ENCODE results near the gene USP34.
"Not testable (repeated sequence)": the region's sequence is repeated elsewhere in the genome, so short reads cannot be mapped to it uniquely, and the experiment has no call there.

USP34 gene

DNA sequence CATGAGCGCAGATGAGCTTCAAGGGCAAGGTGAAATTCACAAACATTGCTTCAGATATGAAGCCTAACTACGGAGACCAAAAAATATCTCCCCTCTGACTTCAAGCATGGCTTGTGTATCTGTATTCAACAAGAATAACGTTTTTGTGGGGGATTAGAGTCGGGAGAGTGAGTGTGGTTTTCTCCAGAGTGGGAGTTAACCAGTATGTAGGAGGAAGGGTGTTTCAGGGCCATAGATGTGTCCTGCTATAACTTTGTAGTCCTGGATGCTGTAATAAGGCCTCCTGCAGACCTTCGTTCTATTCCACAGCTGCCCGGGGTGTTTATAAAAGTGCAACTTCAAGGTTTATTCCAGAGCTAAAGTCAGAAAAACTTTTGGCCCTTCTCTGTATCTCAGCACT, 321.8 kb downstream of the USP34 start:
- no peak for DNase-seq (ENCODE audit: low spot score)

DNA sequence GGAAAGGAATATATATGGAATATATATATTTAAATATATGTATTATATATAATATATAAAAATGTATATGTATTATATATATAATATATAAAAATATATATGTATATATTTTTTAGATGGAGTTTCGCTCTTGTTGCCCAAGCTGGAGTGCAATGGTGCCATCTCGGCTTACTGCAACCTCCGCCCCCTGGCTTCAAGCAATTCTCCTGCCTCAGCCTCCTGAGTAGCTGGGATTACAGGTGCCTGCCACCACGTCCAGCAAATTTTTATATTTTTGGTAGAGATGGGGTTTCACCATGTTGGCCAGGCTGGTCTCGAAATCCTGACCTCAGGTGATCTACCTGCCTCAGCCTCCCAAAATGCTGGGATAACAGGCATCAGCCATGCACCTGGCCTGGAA, 322.8 kb downstream of the USP34 start:
- not testable (repeated sequence) for DNase-seq (ENCODE audit: low spot score)

DNA sequence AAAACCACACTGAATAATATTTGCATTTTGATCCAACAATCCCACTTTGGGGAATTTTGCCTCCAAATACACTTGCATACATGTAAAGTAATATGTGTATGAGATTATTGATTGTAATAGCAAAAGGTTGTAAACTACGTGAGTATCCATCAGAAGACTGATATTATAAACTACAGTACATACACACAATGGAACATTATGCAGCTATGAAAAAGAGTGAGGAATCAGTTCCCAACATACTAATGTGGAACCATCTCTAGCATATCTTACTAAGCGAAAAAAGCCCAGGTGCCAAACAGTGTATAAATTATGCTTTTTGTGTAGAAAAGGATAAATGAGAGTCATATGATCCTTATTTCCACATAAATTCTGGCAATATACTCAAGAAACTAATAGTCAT, 324.9 kb downstream of the USP34 start:
- no peak for DNase-seq (ENCODE audit: low spot score)

DNA sequence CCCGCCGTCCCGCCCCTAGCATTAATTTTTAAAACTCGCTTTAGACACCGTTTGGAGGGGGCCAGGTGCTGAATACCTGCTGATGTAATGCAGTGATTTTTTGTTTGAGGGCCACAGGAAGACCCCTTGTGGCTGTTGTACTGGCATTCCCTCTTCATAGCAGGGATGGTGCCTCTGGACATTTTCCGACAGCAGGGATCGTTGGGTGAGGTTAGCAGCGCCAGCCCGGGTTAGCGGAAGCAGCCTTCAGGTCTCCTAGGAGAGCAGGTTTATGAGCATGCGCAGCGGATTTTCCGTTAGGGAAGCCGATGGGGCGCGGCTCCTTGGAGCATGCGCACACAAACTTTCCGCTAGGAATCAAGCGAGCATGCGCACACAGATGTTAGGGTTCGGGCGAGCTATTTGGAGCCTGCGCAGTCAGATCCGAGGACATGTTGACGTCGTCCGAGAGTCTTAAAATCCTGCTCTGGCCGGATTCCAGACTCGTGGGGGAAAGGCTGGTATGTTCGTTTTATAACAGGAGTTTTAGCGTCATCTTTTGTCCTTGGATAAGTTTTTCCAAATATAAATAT, 326.1 kb downstream of the USP34 start:
- peak; percentile 99 for DNase-seq (ENCODE audit: low spot score)

DNA sequence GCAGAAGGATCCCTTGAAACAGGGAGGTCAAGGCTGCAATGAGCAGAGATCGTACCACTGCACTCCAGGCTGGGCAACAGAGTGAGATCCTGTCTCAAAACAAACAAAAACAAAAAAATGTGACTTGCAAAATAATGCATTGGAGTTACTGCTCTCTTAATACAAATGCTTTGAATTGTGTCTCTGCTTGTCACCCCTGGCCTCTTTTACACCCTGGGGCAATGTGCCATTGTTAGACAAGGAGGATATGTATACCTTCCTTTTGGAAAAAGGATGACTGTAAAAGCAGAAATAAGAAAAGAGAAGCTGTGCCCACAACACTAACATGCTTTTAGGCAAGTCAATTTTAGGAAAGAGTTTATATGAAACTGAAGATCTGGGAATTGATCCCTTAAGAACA, 329.7 kb downstream of the USP34 start:
- no peak for DNase-seq (ENCODE audit: low spot score)

DNA sequence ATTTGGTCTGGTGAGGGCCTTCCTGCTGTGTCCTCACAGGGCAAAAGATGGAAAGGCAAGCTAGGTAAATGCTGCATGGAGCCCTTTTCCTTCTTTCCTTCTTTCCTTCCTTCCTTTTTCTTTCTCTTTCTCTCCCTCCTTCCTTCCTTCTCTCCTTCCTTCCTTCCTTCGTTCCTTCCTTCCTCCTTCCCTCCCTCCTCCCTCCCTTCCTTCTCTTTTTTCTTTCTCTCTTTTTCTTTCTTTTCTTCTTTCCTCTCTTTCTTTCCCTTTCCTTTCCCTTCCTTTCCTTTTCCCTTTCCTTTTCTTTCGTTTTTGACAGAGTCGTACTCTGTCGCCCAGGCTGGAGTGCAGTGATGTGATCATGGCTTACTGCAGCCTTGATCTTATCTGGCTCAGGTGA, 332.0 kb downstream of the USP34 start:
- no peak for DNase-seq (ENCODE audit: low spot score)
